OCI-LY1 (cell line): ENCODE results near the gene SELENOV.
A peak's percentile ranks its signal among the peaks of the same experiment; 100 is the strongest.

Source experiments
- EZH2 ChIP-seq: fragments of 200-600 bp; sonication (generic), shearing (Covaris generic); IDR thresholded peaks from 2 replicates; pipeline ENCODE4 v1.8.0; 2017; ENCODE audit warnings: borderline replicate concordance, mixed run types, mild to moderate bottlenecking, antibody characterized with exemption, low read length, moderate library complexity, mixed read lengths
- TF ChIP-seq, protein P1 (sequence below): fragments of 200-600 bp; sonication (generic), shearing (Covaris generic); IDR thresholded peaks from 2 replicates; pipeline ENCODE4 v1.5.1; 2017; ENCODE audit warnings: mild to moderate bottlenecking, antibody characterized with exemption, low read length, moderate library complexity, mixed read lengths

- TF ChIP-seq, protein P1, sequence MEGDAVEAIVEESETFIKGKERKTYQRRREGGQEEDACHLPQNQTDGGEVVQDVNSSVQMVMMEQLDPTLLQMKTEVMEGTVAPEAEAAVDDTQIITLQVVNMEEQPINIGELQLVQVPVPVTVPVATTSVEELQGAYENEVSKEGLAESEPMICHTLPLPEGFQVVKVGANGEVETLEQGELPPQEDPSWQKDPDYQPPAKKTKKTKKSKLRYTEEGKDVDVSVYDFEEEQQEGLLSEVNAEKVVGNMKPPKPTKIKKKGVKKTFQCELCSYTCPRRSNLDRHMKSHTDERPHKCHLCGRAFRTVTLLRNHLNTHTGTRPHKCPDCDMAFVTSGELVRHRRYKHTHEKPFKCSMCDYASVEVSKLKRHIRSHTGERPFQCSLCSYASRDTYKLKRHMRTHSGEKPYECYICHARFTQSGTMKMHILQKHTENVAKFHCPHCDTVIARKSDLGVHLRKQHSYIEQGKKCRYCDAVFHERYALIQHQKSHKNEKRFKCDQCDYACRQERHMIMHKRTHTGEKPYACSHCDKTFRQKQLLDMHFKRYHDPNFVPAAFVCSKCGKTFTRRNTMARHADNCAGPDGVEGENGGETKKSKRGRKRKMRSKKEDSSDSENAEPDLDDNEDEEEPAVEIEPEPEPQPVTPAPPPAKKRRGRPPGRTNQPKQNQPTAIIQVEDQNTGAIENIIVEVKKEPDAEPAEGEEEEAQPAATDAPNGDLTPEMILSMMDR, result peak; percentile 72
- no peak for TF ChIP-seq EZH2
Observed at GRCh38 chr19:39539518-39540332, 24.8 kb downstream of the SELENOV start, which contains the start of gene EID2.
